Liver (tissue), 9 donors: ENCODE results near the gene BATF3. TPM values are rescaled to one million over a fixed set of nuclear protein-coding genes. Genes with fewer than 3 reads are reported as not detected.

ENCODE experiments used
- DNase-seq: peaks from one replicate; pipeline ENCODE4 v3.0.0-alpha.2; 2017; ENCODE audit warnings: low spot score
- H3K27ac ChIP-seq, 2 donors: one replicate each; pipeline ENCODE4 v1.7.0; 2013; ENCODE audit warnings: inconsistent platforms in 2 of 2, low read length in 2 of 2, control low read depth in 1 of 2, low read depth in 1 of 2, mild to moderate bottlenecking in 1 of 2
- H3K27me3 ChIP-seq, 4 donors: one replicate each; pipeline versions ENCODE4 v1.6.1 to v1.7.0; 2013; ENCODE audit warnings: low read length in 3 of 4, inconsistent platforms in 1 of 4, mild to moderate bottlenecking in 1 of 4, moderate library complexity in 1 of 4; ENCODE audit not compliant: control insufficient read depth in 4 of 4, insufficient read depth in 4 of 4
- H3K36me3 ChIP-seq, 4 donors: one replicate each; pipeline versions ENCODE4 v1.6.1 to v1.7.0; 2013; ENCODE audit warnings: low read length in 3 of 4, mild to moderate bottlenecking in 3 of 4, low read depth in 1 of 4, moderate library complexity in 1 of 4; ENCODE audit not compliant: control insufficient read depth in 4 of 4, insufficient read depth in 3 of 4
- H3K4me1 ChIP-seq, 4 donors: one replicate each; pipeline versions ENCODE4 v1.6.1 to v1.7.0; 2013; ENCODE audit warnings: low read length in 3 of 4, mild to moderate bottlenecking in 3 of 4, moderate library complexity in 1 of 4; ENCODE audit not compliant: control insufficient read depth in 4 of 4, insufficient read depth in 4 of 4
- H3K4me3 ChIP-seq, 3 donors: one replicate each; pipeline versions ENCODE4 v1.6.1 to v1.7.0; 2013; ENCODE audit warnings: low read length in 3 of 3, control low read depth in 1 of 3, low read depth in 1 of 3, mild to moderate bottlenecking in 1 of 3
- H3K9ac ChIP-seq, 2 donors: one replicate each; pipeline ENCODE4 v1.7.0; 2013; ENCODE audit warnings: low read length in 2 of 2, mild to moderate bottlenecking in 2 of 2, moderate library complexity in 2 of 2, control low read depth in 1 of 2, low read depth in 1 of 2
- H3K9me3 ChIP-seq, 4 donors: one replicate each; pipeline versions ENCODE4 v1.6.1 to v1.7.0; 2013; ENCODE audit warnings: low read length in 3 of 4; ENCODE audit not compliant: control insufficient read depth in 4 of 4
- ATF3 ChIP-seq: IDR thresholded peaks from 2 replicates; pipeline ENCODE4 v1.6.1; 2016; ENCODE audit warnings: antibody characterized with exemption
- CTCF ChIP-seq: fragments of 150-350 bp; IDR thresholded peaks from 2 replicates; pipeline ENCODE4 v1.5.1; 2017; ENCODE audit warnings: improper control_type of control experiment, low read depth, low read length; ENCODE audit not compliant: missing input control
- EGR1 ChIP-seq, 2 donors: IDR thresholded peaks; 2 replicates each; pipeline ENCODE4 v1.6.1; 2016 to 2018; ENCODE audit warnings: antibody characterized with exemption in 2 of 2, low read depth in 2 of 2
- FOXA1 ChIP-seq: IDR thresholded peaks from 2 replicates; pipeline ENCODE4 v1.6.1; 2016; ENCODE audit warnings: antibody characterized with exemption
- FOXA2 ChIP-seq: IDR thresholded peaks from 2 replicates; pipeline ENCODE4 v1.6.1; 2016; ENCODE audit warnings: antibody characterized with exemption
- GABPA ChIP-seq, 2 donors: IDR thresholded peaks in 1 of 2; conservative IDR thresholded peaks in 1 of 2; 2 replicates each; pipeline ENCODE4 v1.6.1; 2016; ENCODE audit warnings: antibody characterized with exemption in 2 of 2, mild to moderate bottlenecking in 1 of 2, moderate library complexity in 1 of 2
- HNF4A ChIP-seq, 2 donors: conservative IDR thresholded peaks; 2 replicates each; pipeline ENCODE4 v1.6.1; 2016; ENCODE audit warnings: antibody characterized with exemption in 2 of 2, mild to moderate bottlenecking in 2 of 2
- HNF4G ChIP-seq: IDR thresholded peaks from 2 replicates; pipeline ENCODE4 v1.6.1; 2016; ENCODE audit warnings: antibody characterized with exemption
- JUND ChIP-seq, 2 donors: IDR thresholded peaks; 2 replicates each; pipeline ENCODE4 v1.6.1; 2016; ENCODE audit warnings: antibody characterized with exemption in 2 of 2
- NR2F2 ChIP-seq: IDR thresholded peaks from 2 replicates; pipeline ENCODE4 v1.6.1; 2016; ENCODE audit warnings: antibody characterized with exemption
- RAD21 ChIP-seq, 2 donors: IDR thresholded peaks; 2 replicates each; pipeline ENCODE4 v1.6.1; 2016; ENCODE audit warnings: antibody characterized with exemption in 2 of 2, mild to moderate bottlenecking in 2 of 2
- RXRA ChIP-seq, 2 donors: IDR thresholded peaks; 2 replicates each; pipeline ENCODE4 v1.6.1; 2017 to 2018; ENCODE audit warnings: antibody characterized with exemption in 2 of 2, mild to moderate bottlenecking in 1 of 2
- SP1 ChIP-seq: IDR thresholded peaks from 2 replicates; pipeline ENCODE4 v1.6.1; 2018; ENCODE audit warnings: antibody characterized with exemption, mild to moderate bottlenecking
- TAF1 ChIP-seq: conservative IDR thresholded peaks from 2 replicates; pipeline ENCODE4 v1.6.1; 2016; ENCODE audit warnings: antibody characterized with exemption, mild to moderate bottlenecking
- YY1 ChIP-seq: IDR thresholded peaks from 2 replicates; pipeline ENCODE4 v1.6.1; 2016; ENCODE audit warnings: antibody characterized with exemption, mild to moderate bottlenecking
- WGBS: extraction: QIAGEN DNeasy Blood & Tissue Kit; methylation state at CpG from one replicate; pipeline ENCODE4 v1.1.7; 2013; 5-methylcytosine and 5-hydroxymethylcytosine counted together
- polyA plus RNA-seq, 2 donors: library from polyadenylated mRNA; stranded (reverse) in 1 of 2; unstranded in 1 of 2; fragments of 200-250 nt in 1 of 2; fragments of >200 nt in 1 of 2; fragmentation: Nextera tagmentation in 1 of 2; extraction: Ambion mirVana in 1 of 2; gene quantifications; one replicate each; pipeline versions ENCODE4 v1.2.1 to v1.2.3, GENCODE V29; 2013 to 2015
- total RNA-seq, 2 donors: library from RNA; depleted of rRNA; stranded (reverse); fragments of >200 nt; gene quantifications; one replicate each; pipeline ENCODE4 v1.2.3, GENCODE V29; 2014
- TF ChIP-seq, protein P1 (sequence below): IDR thresholded peaks from 2 replicates; pipeline ENCODE4 v1.6.1; 2016; ENCODE audit warnings: antibody characterized with exemption
- TF ChIP-seq, protein P2 (sequence below): IDR thresholded peaks from 2 replicates; pipeline ENCODE4 v1.6.1; 2016; ENCODE audit warnings: antibody characterized with exemption, mild to moderate bottlenecking
- TF ChIP-seq, protein P3 (sequence below): IDR thresholded peaks from 2 replicates; pipeline ENCODE4 v1.6.1; 2016; ENCODE audit warnings: antibody characterized with exemption
- donor health status: healthy.
- donor health status: healthy.
- donor health status: healthy.
- donor health status: healthy.
- donor health status: healthy.

The BATF3 gene
- total and polyA plus RNA-seq, 4 donors: 0.65 to 1.0 (median 0.91) TPM

GRCh38 chr1:212665241-212666115 lies 34.2 kb downstream of the BATF3 start:
- H3K27me3 ChIP-seq: no peaks in the 10 kb centered on the region
- DNase-seq: peak; percentile 80
- no peaks in the 10 kb centered on the region for H3K9me3 ChIP-seq
- TF ChIP-seq, protein P1, sequence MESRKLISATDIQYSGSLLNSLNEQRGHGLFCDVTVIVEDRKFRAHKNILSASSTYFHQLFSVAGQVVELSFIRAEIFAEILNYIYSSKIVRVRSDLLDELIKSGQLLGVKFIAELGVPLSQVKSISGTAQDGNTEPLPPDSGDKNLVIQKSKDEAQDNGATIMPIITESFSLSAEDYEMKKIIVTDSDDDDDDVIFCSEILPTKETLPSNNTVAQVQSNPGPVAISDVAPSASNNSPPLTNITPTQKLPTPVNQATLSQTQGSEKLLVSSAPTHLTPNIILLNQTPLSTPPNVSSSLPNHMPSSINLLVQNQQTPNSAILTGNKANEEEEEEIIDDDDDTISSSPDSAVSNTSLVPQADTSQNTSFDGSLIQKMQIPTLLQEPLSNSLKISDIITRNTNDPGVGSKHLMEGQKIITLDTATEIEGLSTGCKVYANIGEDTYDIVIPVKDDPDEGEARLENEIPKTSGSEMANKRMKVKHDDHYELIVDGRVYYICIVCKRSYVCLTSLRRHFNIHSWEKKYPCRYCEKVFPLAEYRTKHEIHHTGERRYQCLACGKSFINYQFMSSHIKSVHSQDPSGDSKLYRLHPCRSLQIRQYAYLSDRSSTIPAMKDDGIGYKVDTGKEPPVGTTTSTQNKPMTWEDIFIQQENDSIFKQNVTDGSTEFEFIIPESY: no peak
- TF ChIP-seq JUND (IDR thresholded peaks at IDR 0.05) (no peak), GABPA (IDR thresholded peaks at IDR 0.05 in 1 of 2, conservative IDR thresholded peaks at IDR 0.05 in 1 of 2) (no peak), YY1 (peak; percentile 36), EGR1 (IDR thresholded peaks at IDR 0.05; ENCODE audit: low read depth in 2 of 2) (no peak), TAF1 (no peak), FOXA1 (no peak), NR2F2 (no peak), HNF4A (conservative IDR thresholded peaks at IDR 0.05) (no peak), ATF3 (no peak), HNF4G (no peak), SP1 (no peak), CTCF (peak; percentile 89), RAD21 (IDR thresholded peaks at IDR 0.05) (peak; percentile 91 to 97), RXRA (IDR thresholded peaks at IDR 0.05) (peak in 1 of 2 donors; percentile 23), FOXA2 (no peak)
- TF ChIP-seq, protein P2, sequence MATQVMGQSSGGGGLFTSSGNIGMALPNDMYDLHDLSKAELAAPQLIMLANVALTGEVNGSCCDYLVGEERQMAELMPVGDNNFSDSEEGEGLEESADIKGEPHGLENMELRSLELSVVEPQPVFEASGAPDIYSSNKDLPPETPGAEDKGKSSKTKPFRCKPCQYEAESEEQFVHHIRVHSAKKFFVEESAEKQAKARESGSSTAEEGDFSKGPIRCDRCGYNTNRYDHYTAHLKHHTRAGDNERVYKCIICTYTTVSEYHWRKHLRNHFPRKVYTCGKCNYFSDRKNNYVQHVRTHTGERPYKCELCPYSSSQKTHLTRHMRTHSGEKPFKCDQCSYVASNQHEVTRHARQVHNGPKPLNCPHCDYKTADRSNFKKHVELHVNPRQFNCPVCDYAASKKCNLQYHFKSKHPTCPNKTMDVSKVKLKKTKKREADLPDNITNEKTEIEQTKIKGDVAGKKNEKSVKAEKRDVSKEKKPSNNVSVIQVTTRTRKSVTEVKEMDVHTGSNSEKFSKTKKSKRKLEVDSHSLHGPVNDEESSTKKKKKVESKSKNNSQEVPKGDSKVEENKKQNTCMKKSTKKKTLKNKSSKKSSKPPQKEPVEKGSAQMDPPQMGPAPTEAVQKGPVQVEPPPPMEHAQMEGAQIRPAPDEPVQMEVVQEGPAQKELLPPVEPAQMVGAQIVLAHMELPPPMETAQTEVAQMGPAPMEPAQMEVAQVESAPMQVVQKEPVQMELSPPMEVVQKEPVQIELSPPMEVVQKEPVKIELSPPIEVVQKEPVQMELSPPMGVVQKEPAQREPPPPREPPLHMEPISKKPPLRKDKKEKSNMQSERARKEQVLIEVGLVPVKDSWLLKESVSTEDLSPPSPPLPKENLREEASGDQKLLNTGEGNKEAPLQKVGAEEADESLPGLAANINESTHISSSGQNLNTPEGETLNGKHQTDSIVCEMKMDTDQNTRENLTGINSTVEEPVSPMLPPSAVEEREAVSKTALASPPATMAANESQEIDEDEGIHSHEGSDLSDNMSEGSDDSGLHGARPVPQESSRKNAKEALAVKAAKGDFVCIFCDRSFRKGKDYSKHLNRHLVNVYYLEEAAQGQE: no peak
- TF ChIP-seq, protein P3, sequence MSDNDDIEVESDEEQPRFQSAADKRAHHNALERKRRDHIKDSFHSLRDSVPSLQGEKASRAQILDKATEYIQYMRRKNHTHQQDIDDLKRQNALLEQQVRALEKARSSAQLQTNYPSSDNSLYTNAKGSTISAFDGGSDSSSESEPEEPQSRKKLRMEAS: no peak
- H3K27ac ChIP-seq: peak overlapping the region; percentile 11 to 59
- H3K4me1 ChIP-seq: peaks cover 0 to 6% (median 3%) of the 10 kb centered on the region in 4 donors
- no peaks in the 10 kb centered on the region for H3K36me3 ChIP-seq
- peak overlapping the region; percentile 67 to 81 (median 78) for H3K4me3 ChIP-seq
- H3K9ac ChIP-seq: peak overlapping the region in 1 of 2 donors; percentile 52
- WGBS: 11% methylated on average over 37 of the region's 37 CpGs
